PFSK-1 (cell line): ENCODE data around the gene ADAMTS7.

Experiments used
- FOXP2 ChIP-seq: optimal IDR thresholded peaks from 2 replicates; pipeline ENCODE3; 2011; ENCODE audit warnings: borderline replicate concordance, control low read depth, inconsistent platforms; ENCODE audit not compliant: insufficient read depth; ENCODE audit errors: extremely low read length, extremely low read depth
- POLR2AphosphoS5 ChIP-seq: IDR thresholded peaks from 2 replicates; pipeline ENCODE4 v1.6.1; 2012; ENCODE audit warnings: low read depth, mild to moderate bottlenecking, control low read depth, low read length, moderate library complexity
- REST ChIP-seq, 2 experiments: IDR thresholded peaks; 2 replicates each; pipeline versions ENCODE4 v1.6.1 to v1.8.0; 2011 to 2012; ENCODE audit warnings: low read depth in 2 of 2, low read length in 2 of 2, control low read depth in 1 of 2, inconsistent platforms in 1 of 2, mild to moderate bottlenecking in 1 of 2, moderate library complexity in 1 of 2; ENCODE audit not compliant: insufficient read depth in 1 of 2
- SIN3A ChIP-seq: IDR thresholded peaks from 2 replicates; pipeline ENCODE4 v1.6.1; 2012; ENCODE audit warnings: mild to moderate bottlenecking, low read length, moderate library complexity, borderline replicate concordance; ENCODE audit not compliant: insufficient read depth
- TAF1 ChIP-seq: IDR thresholded peaks from 2 replicates; pipeline ENCODE4 v1.6.1; 2012; ENCODE audit warnings: low read length, control low read depth, borderline replicate concordance; ENCODE audit not compliant: insufficient read depth

GRCh38 chr15:78830514-78831228 lies 19.4 kb upstream of the ADAMTS7 start:
- no peak for TF ChIP-seq REST (IDR thresholded peaks at IDR 0.05; ENCODE audit: insufficient read depth in 1 of 2, low read depth in 2 of 2, low read length in 2 of 2)
- no peak for TF ChIP-seq SIN3A
- no peak for TF ChIP-seq POLR2AphosphoS5
- TF ChIP-seq TAF1, result no peak
- no peak for TF ChIP-seq FOXP2
